Activated naive CD4-positive, alpha-beta T cell treated with Interleukin-2 at 50 U/mL for 16 hours (primary cell): Measurements from ENCODE around the gene BUD13.
A peak's percentile ranks its signal among the peaks of the same experiment; 100 is the strongest.
"Not testable (repeated sequence)": the region's sequence is repeated elsewhere in the genome, so short reads cannot be mapped to it uniquely, and the experiment has no call there.

Source experiments
- DNase-seq: peaks from one replicate; pipeline ENCODE4 v3.0.0-alpha.2; 2020

Gene BUD13

GRCh38 chr11:116792144-116792868 lies 19.5 kb upstream of the BUD13 start:
- no peak for DNase-seq

GRCh38 chr11:116791813-116792143 lies 19.0 kb upstream of the BUD13 start, which contains the start of gene APOA5:
Gene APOA5, minus strand, starts transcription at chr11:116791879. Its CDS starts 19 bp downstream, at chr11:116791860.
- no peak for DNase-seq

GRCh38 chr11:116791002-116791812 lies 18.4 kb upstream of the BUD13 start:
- peak; percentile 78 for DNase-seq

GRCh38 chr11:116790167-116791001 lies 17.6 kb upstream of the BUD13 start:
- no peak for DNase-seq

GRCh38 chr11:116788975-116789374 lies 16.2 kb upstream of the BUD13 start:
- no peak for DNase-seq

- no peak for DNase-seq
These were observed 15.7 kb upstream of the BUD13 start for GRCh38 chr11:116788534-116788933.

- DNase-seq = peak; percentile 87
These were observed 15.1 kb upstream of the BUD13 start, which contains the start of gene ZPR1 for GRCh38 chr11:116787786-116788486. Gene ZPR1, minus strand, starts transcription at chr11:116788023. Its CDS starts 33 bp downstream, at chr11:116787990.

- no peak for DNase-seq
These were observed 14.6 kb upstream of the BUD13 start for GRCh38 chr11:116787436-116787785.

- no peak for DNase-seq
These were observed 14.2 kb upstream of the BUD13 start for GRCh38 chr11:116786966-116787365.

GRCh38 chr11:116786326-116786725 lies 13.5 kb upstream of the BUD13 start:
- DNase-seq = no peak

GRCh38 chr11:116782728-116783127 lies 9.9 kb upstream of the BUD13 start:
- no peak for DNase-seq

GRCh38 chr11:116778556-116778955 lies 5.8 kb upstream of the BUD13 start:
- no peak for DNase-seq

GRCh38 chr11:116777056-116777455 lies 4.3 kb upstream of the BUD13 start:
- no peak for DNase-seq

GRCh38 chr11:116776522-116776984 lies 3.8 kb upstream of the BUD13 start:
- DNase-seq = no peak

- DNase-seq = no peak
These were observed 3.2 kb upstream of the BUD13 start for GRCh38 chr11:116775975-116776374.

- no peak for DNase-seq
These were observed 1.9 kb upstream of the BUD13 start for GRCh38 chr11:116774661-116775060.

GRCh38 chr11:116773203-116774097 lies 663 bp upstream of the BUD13 start:
- DNase-seq = no peak

GRCh38 chr11:116771935-116772334 lies 852 bp downstream of the BUD13 start:
- no peak for DNase-seq

- no peak for DNase-seq
These were observed 10.7 kb downstream of the BUD13 start for GRCh38 chr11:116762132-116762531.

- not testable (repeated sequence) for DNase-seq
These were observed 16.7 kb downstream of the BUD13 start for GRCh38 chr11:116756044-116756443.

GRCh38 chr11:116750070-116750718 lies 22.6 kb downstream of the BUD13 start:
- no peak for DNase-seq
